ENCODE measurements around the gene CTAGE8.
"Not testable (repeated sequence)": the region's sequence is repeated elsewhere in the genome, so short reads cannot be mapped to it uniquely, and the experiment has no call there.

CTAGE8 gene, protein sequence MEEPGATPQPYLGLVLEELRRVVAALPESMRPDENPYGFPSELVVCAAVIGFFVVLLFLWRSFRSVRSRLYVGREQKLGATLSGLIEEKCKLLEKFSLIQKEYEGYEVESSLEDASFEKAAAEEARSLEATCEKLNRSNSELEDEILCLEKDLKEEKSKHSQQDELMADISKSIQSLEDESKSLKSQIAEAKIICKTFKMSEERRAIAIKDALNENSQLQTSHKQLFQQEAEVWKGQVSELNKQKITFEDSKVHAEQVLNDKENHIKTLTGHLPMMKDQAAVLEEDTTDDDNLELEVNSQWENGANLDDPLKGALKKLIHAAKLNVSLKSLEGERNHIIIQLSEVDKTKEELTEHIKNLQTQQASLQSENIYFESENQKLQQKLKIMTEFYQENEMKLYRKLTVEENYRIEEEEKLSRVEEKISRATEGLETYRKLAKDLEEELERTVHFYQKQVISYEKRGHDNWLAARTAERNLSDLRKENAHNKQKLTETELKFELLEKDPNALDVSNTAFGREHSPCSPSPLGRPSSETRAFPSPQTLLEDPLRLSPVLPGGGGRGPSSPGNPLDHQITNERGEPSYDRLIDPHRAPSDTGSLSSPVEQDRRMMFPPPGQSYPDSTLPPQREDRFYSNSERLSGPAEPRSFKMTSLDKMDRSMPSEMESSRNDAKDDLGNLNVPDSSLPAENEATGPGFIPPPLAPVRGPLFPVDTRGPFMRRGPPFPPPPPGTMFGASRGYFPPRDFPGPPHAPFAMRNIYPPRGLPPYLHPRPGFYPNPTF

DNA sequence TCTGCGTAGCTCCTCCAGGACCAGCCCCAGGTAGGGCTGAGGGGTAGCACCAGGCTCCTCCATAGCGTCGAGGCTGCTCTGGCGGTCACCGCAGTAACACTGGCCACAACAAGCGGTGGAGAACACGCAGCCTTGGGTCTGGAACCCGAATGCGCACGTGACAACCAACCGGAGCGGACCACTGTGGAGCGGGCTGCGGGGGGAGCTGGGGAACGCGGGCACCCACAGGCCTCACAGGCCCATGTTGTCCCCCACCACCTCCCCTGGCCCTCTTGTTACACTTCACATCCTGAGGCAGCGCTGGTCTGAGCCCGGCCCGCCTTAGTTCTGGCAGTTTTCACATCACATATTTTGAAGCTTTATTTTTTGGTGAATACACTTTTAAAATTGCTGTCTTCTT, at the start of gene CTAGE8:
CTAGE8 (minus strand) TSS at position 101 of the 400 bp plus-strand sequence; CDS start at position 63, 38 bp downstream.
- not testable (repeated sequence) for FAIRE-seq

DNA sequence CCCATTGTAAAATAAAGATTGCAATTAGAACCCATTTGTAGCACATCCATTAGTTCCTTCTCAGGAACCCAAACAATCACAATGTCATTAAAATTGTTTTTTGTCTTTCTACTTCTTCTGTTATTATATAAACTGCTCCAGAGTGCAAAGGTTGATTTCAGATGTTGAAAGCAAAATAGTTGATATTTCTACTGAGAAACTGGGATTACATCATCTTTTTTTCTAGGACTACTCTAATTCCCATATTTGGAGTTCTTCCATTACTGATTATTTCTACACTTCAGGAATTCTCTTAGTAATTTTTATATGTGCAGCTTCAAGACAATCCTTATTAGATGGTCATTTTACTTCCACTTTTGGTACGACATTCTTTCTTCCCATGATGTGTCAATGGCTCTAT, 48.4 kb upstream of the CTAGE8 start:
- peak; percentile 8 for FAIRE-seq

DNA sequence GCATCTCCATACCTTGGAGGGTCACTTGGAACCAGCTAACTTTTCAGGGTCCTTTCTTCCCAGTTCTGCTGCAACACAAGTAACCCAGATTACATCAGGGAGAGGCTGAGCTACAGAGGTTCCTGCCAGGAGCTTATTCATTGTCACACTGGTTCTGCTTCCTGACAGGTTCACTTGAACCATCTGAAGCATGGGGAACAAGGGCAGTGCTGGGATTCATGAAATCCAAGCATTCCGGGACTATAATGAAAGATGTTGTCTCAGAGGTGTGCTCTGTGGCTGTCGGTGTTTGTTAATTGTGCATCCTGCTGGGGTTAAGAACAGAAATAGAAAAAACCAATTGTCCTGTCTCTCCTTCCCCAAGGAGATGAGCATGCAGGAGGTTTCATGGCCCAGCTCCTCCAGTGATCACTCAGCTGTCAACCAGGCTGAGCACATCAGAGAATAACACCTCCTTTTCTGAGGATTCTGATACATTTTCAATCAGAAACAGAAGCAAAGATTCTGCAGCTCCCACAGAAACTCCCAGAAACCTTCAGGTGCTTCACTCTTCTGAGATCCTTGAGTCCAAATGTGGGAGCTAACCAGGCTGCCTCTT, 42.9 kb upstream of the CTAGE8 start, which contains the start of gene OR2A1:
OR2A1 (plus strand) TSS at position 548 of the 598 bp plus-strand sequence. CDS start 5,706 bp downstream, outside the sequence.
- FAIRE-seq, result not testable (repeated sequence)

- FAIRE-seq, result not testable (repeated sequence)
Observed at GRCh38 chr7:144311218-144311617, 42.1 kb upstream of the CTAGE8 start.

DNA sequence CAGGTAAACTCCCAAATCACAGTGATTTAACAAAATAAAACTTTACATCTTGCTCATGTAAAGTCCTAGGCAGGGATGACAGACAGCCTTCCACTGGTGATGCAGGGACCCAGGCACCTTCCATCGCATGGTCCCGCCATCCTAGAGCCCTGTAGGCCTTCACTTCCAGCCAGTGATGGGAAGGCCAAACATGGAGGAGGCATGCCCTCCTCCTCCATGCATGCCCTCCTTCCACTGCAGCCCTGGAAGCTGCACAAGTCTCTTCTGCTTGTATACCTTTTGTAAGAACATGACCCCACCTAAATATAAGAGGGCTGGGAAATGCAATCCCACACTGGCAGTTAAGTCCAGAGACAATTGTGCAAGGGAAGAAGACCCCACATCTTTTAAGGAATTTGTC, 40.6 kb upstream of the CTAGE8 start:
- not testable (repeated sequence) for FAIRE-seq

- not testable (repeated sequence) for FAIRE-seq
Observed at GRCh38 chr7:144305156-144305555, 36.1 kb upstream of the CTAGE8 start.

- FAIRE-seq, result not testable (repeated sequence)
Observed at GRCh38 chr7:144303607-144304006, 34.5 kb upstream of the CTAGE8 start.

- FAIRE-seq, result not testable (repeated sequence)
Observed at GRCh38 chr7:144302578-144303303, 33.7 kb upstream of the CTAGE8 start.

GRCh38 chr7:144293794-144294499, 24.9 kb upstream of the CTAGE8 start:
- not testable (repeated sequence) for FAIRE-seq

GRCh38 chr7:144292384-144293161, 23.5 kb upstream of the CTAGE8 start:
- FAIRE-seq, result not testable (repeated sequence)

DNA sequence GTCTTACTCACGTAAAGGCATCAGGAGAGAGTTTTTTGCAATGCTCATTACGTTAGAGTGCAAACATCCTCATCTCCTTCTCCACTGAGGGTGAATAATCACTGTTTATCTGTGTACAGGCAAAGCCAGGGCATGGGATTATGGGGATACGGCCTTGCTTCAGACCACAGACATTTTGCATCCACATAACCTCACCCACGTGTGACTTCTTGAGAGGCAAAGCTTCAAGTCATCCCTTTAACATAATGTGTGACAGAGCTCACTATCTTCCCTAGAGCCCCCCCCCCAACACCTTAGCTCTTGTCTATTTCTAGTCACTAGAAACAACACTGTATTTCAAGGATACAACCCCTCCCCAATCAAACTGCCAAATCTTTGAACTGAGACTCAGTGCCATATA, 22.5 kb upstream of the CTAGE8 start:
- not testable (repeated sequence) for FAIRE-seq

DNA sequence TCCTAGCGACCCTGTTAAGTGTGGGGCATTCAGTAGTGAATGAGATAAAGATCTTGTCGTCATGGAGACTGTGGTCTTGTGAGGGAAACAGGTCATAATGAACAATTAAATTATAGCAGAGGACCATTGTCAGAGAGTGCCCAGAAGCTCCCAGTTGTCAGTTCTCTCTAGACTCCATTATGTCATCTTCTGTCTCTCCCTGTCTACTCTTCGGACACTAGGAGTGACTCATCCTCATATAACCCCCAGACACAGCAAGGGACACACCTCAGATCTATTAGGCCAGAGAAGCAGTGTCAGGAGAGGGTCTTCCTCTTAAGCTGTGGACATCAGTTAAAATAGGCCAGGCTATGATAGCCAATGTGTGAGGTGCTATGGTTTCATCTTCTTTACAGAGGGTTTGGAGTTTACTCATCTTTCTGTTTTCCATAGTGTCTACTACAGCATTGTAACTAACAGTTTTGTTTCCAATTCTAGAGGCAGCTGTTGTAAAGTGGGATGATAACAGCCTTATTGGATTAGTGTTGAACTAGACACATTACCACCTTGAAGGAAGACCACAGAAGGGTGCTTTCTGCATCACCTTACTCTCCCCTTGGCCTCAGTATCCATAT, 18.2 kb upstream of the CTAGE8 start:
- FAIRE-seq, result not testable (repeated sequence)

DNA sequence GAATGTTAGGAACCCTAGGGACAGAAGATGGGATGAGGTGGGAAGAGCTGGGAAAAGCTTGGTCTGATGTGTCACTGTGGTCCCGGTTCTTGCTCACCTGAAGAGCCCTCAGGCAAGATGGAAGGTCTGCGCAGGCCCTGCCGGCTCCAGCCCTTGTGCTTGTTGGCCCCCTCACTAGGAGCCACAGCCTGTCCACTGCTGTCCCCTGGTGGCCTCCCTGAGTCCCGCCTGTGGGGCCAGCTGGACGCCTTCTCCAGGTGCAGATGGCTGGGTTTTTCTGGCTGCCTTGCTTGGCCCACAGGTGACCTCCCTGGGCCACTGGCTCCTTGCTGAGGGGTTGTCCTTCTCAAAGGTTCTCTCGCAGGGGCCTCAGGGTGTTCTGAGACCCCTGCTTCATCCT, 14.6 kb upstream of the CTAGE8 start:
- not testable (repeated sequence) for FAIRE-seq

DNA sequence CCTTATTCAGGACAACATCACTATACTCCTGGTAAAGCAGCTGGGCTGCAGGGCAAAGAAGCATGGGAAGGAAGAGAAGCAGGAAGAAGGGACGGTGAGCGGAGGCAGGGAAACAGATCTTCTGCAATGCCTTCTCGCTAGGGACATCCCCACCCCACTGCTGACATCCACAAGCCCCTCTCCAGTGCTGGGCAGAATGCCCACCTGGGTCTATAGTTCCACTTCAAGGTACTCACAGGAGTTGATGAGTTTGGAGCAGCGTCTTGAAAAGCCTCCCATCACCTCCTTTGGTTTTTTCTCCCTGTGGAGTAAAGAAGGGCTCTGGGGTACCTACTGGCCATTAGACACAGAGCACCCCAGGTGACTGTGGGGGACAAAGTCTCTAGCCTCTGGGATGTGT, 13.4 kb upstream of the CTAGE8 start:
- FAIRE-seq, result not testable (repeated sequence)

DNA sequence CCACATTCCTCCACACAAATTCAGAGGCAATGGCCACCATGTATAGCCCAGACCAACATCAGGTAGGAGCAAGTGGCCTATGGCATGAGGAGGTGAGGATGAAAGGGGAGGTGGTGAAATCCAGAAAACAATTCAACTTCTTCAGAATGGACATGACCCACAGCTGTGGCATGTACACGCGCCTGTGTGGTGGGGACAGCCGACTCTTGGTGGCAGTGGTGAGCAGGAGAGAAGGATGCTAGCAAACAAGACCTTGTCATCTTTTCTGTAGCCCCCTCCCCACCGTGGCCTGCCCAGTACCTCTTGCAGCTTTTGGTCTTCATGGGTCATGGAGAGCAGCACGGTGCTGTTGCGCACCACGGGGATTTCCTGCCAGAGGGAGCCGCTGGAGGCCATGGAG, 12.9 kb upstream of the CTAGE8 start:
- FAIRE-seq, result not testable (repeated sequence)

- FAIRE-seq, result not testable (repeated sequence)
Observed at GRCh38 chr7:144280010-144280409, 10.9 kb upstream of the CTAGE8 start.

GRCh38 chr7:144275281-144275680, 6.2 kb upstream of the CTAGE8 start:
- not testable (repeated sequence) for FAIRE-seq

DNA sequence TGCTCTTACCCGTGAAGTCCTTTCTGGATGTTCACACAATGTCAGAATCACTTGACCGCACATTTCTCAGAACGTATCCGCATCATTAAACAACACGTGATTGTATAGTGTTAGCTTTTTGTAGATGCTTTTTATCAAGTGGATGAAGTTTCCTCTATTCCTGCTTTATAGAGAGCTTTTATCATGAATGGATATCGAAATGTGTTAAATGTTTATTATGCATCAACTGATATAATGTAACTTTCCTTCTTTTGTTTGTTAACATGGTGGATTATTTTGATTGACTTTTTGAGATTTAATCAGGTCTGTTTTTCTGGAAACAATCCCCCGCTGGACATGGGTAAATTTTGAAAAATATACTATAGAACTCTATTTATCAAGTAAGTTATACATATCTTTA, 4.4 kb downstream of the CTAGE8 start, which contains the start of gene OR2A7:
OR2A7 (minus strand) TSS at position 101 of the 400 bp plus-strand sequence. CDS start 5,164 bp downstream, outside the sequence.
- not testable (repeated sequence) for FAIRE-seq

GRCh38 chr7:144262128-144262527, 7.0 kb downstream of the CTAGE8 start:
- not testable (repeated sequence) for FAIRE-seq

DNA sequence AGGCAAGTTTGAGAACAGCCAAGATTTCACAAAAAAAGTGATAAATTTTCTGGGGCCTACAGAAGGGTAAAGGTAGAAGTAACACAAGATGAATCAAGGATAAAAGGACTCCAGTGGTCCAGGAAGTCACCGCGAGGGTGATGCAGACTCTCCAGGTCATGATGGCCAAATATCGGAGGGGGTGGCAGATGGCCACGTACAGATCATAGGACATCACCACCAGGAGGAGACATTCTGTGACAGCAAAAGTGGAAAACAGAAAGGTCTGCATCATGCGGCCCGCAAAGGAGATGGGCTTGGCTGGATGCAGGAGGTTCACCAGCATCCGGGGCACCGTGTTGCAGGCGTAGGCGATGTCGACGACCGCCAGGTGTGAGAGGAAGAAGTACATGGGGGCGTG, 10.0 kb downstream of the CTAGE8 start:
- not testable (repeated sequence) for FAIRE-seq
